Non-pigmented ciliary epithelial cell (primary cell): Measurements from ENCODE around the gene LMOD3.

Experiments
- DNase-seq: peaks from one replicate; pipeline ENCODE4 v3.0.0-alpha.2; 2010; ENCODE audit warnings: low read depth

The LMOD3 gene

DNA sequence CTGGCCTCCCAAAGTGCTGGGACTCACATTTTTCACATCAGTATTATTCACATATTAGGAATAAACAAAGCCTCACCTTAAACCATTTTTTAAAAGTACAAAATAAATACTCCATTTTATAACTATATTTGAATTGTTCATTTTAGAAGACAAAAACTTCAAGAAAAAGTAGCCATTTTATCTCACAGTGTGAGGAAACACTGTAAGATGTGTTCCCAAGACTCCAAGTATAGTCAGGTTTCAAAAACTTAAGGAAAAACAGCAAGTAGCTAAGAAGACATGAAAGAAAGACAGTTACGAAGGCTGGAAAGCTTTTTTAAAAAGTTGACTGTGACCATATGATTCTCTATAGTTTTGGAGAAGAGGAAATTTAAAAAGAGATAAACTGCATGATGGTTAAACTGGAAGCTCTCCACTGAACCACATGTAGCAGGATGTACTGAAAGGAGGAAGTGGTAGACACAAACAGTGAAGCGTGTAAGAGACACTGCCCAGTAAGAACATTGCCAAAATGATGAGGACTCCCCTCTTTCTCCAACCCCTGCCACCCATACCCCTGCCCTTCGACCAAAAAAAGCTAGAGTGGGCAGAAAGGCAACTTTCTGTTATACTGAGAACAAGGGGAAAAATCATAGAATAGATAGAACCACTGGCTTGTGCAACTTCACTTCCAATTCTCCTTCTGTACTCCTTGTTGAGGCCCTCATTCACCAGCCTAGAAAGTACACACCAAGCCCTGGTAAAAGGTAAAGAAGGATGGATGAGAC is 64.0 kb downstream of the LMOD3 start:
- DNase-seq: no peak
